HUES48 (cell line): ENCODE results near the gene POU6F2.
"Not testable (repeated sequence)": the region's sequence is repeated elsewhere in the genome, so short reads cannot be mapped to it uniquely, and the experiment has no call there.

Experiments
- H3K27ac ChIP-seq: one replicate; pipeline ENCODE4 v1.7.0; 2013; ENCODE audit warnings: low read depth, low read length, inconsistent platforms
- H3K27me3 ChIP-seq: 2 replicates; pipeline ENCODE4 v1.6.1; 2013; ENCODE audit warnings: mild to moderate bottlenecking, low read length; ENCODE audit not compliant: control insufficient read depth, insufficient read depth
- H3K36me3 ChIP-seq: 2 replicates; pipeline ENCODE4 v1.6.1; 2013; ENCODE audit warnings: low read length; ENCODE audit not compliant: control insufficient read depth, insufficient read depth
- H3K4me1 ChIP-seq: 2 replicates; pipeline ENCODE4 v1.6.1; 2013; ENCODE audit warnings: mild to moderate bottlenecking, low read length; ENCODE audit not compliant: control insufficient read depth, insufficient read depth
- H3K4me3 ChIP-seq: 2 replicates; pipeline ENCODE4 v1.5.1; 2013; ENCODE audit warnings: mild to moderate bottlenecking, low read depth, low read length
- H3K9ac ChIP-seq: 2 replicates; pipeline ENCODE4 v1.6.1; 2013; ENCODE audit warnings: mild to moderate bottlenecking, low read depth, low read length, moderate library complexity
- H3K9me3 ChIP-seq: 2 replicates; pipeline ENCODE4 v1.6.1; 2013; ENCODE audit warnings: low read length; ENCODE audit not compliant: control insufficient read depth, insufficient read depth

The POU6F2 gene

GRCh38 chr7:38978491-38978890 lies 782 bp downstream of the POU6F2 start:
- Histone ChIP-seq H3K27ac (peak overlapping the region; percentile 29), H3K4me1 (peaks cover 18% of the 10 kb centered on the region), H3K36me3 (no peaks in the 10 kb centered on the region), H3K9ac (0 out of 2 replicates have a peak overlapping the region, but pooled peaks have one; percentile 1), H3K9me3 (no peaks in the 10 kb centered on the region), H3K27me3 (peaks cover 19% of the 10 kb centered on the region), H3K4me3 (peak overlapping the region; percentile 25; the same call in 1 of the 2 replicates)

- no peak overlapping the region for H3K4me3 ChIP-seq
- no peaks in the 10 kb centered on the region for H3K9me3 ChIP-seq
- no peak overlapping the region for H3K27ac ChIP-seq
- no peaks in the 10 kb centered on the region for H3K27me3 ChIP-seq
- 0 out of 2 replicates have a peak, but pooled peaks cover under 1% of the 10 kb centered on the region for H3K4me1 ChIP-seq
- no peak overlapping the region for H3K9ac ChIP-seq
- H3K36me3 ChIP-seq, result no peaks in the 10 kb centered on the region
Measured at GRCh38 chr7:38992203-38992602, 14.5 kb downstream of the POU6F2 start.

- Histone ChIP-seq H3K4me1 (peaks cover 11% of the 10 kb centered on the region), H3K36me3 (no peaks in the 10 kb centered on the region), H3K9me3 (no peaks in the 10 kb centered on the region), H3K27me3 (no peaks in the 10 kb centered on the region), H3K9ac (no peak overlapping the region), H3K27ac (no peak overlapping the region), H3K4me3 (no peak overlapping the region)
Measured at GRCh38 chr7:39001595-39001994, 23.9 kb downstream of the POU6F2 start.

- no peak overlapping the region for H3K9ac ChIP-seq
- no peak overlapping the region for H3K4me3 ChIP-seq
- no peaks in the 10 kb centered on the region for H3K36me3 ChIP-seq
- no peak overlapping the region for H3K27ac ChIP-seq
- no peaks in the 10 kb centered on the region for H3K9me3 ChIP-seq
- H3K4me1 ChIP-seq, result peaks cover 6% of the 10 kb centered on the region; the same call in 1 of the 2 replicates
- no peaks in the 10 kb centered on the region for H3K27me3 ChIP-seq
Measured at GRCh38 chr7:39002755-39003154, 25.0 kb downstream of the POU6F2 start.

- Histone ChIP-seq H3K36me3 (no peaks in the 10 kb centered on the region), H3K4me3 (no peak overlapping the region), H3K9ac (no peak overlapping the region), H3K4me1 (peaks cover 6% of the 10 kb centered on the region; the same call in 1 of the 2 replicates), H3K9me3 (no peaks in the 10 kb centered on the region), H3K27me3 (no peaks in the 10 kb centered on the region), H3K27ac (no peak overlapping the region)
Measured at GRCh38 chr7:39005036-39005435, 27.3 kb downstream of the POU6F2 start.

GRCh38 chr7:39005461-39005860 lies 27.8 kb downstream of the POU6F2 start:
- Histone ChIP-seq H3K9ac (no peak overlapping the region), H3K27ac (no peak overlapping the region)

GRCh38 chr7:39013049-39013939 lies 35.6 kb downstream of the POU6F2 start:
- H3K4me3 ChIP-seq, result peak overlapping the region; percentile 65
- H3K9ac ChIP-seq, result peak overlapping the region; percentile 56
- not testable (repeated sequence) for H3K27me3 ChIP-seq, H3K27ac ChIP-seq, H3K9me3 ChIP-seq, H3K36me3 ChIP-seq
- H3K4me1 ChIP-seq, result peaks cover 18% of the 10 kb centered on the region

More at GRCh38 chr7:39005461-39005860, 27.8 kb downstream of the POU6F2 start:
- no peaks in the 10 kb centered on the region for H3K36me3 ChIP-seq
- H3K27me3 ChIP-seq, result no peaks in the 10 kb centered on the region
- no peaks in the 10 kb centered on the region for H3K9me3 ChIP-seq
- H3K4me3 ChIP-seq, result no peak overlapping the region
- peaks cover 6% of the 10 kb centered on the region; the same call in 1 of the 2 replicates for H3K4me1 ChIP-seq

- Histone ChIP-seq H3K36me3 (no peaks in the 10 kb centered on the region), H3K27ac (no peak overlapping the region), H3K4me1 (peaks cover 18% of the 10 kb centered on the region), H3K4me3 (no peak overlapping the region), H3K9ac (no peak overlapping the region), H3K9me3 (no peaks in the 10 kb centered on the region), H3K27me3 (no peaks in the 10 kb centered on the region)
Measured at GRCh38 chr7:39016609-39017008, 38.9 kb downstream of the POU6F2 start.

- H3K27me3 ChIP-seq, result no peaks in the 10 kb centered on the region
- H3K36me3 ChIP-seq, result no peaks in the 10 kb centered on the region
- peaks cover 18% of the 10 kb centered on the region for H3K4me1 ChIP-seq
- H3K9ac ChIP-seq, result no peak overlapping the region
- peaks cover under 1% of the 10 kb centered on the region; the same call in 1 of the 2 replicates for H3K9me3 ChIP-seq
- no peak overlapping the region for H3K27ac ChIP-seq
- H3K4me3 ChIP-seq, result no peak overlapping the region
Measured at GRCh38 chr7:39017369-39017915, 39.7 kb downstream of the POU6F2 start.

GRCh38 chr7:39022796-39023195 lies 45.1 kb downstream of the POU6F2 start:
- Histone ChIP-seq H3K4me3 (no peak overlapping the region), H3K9me3 (peaks cover 3% of the 10 kb centered on the region; the same call in 1 of the 2 replicates), H3K36me3 (no peaks in the 10 kb centered on the region), H3K27me3 (no peaks in the 10 kb centered on the region), H3K9ac (no peak overlapping the region), H3K27ac (no peak overlapping the region), H3K4me1 (no peaks in the 10 kb centered on the region; the same call in 1 of the 2 replicates)

GRCh38 chr7:39027491-39027890 lies 49.8 kb downstream of the POU6F2 start:
- H3K36me3 ChIP-seq, result no peaks in the 10 kb centered on the region
- no peak overlapping the region for H3K4me3 ChIP-seq
- no peaks in the 10 kb centered on the region for H3K27me3 ChIP-seq
- peaks cover 4% of the 10 kb centered on the region for H3K4me1 ChIP-seq
- peaks cover 2% of the 10 kb centered on the region; the same call in 1 of the 2 replicates for H3K9me3 ChIP-seq
- no peak overlapping the region for H3K9ac ChIP-seq
- no peak overlapping the region for H3K27ac ChIP-seq
